Stimulated activated CD4-positive, alpha-beta T cell treated with anti-CD3 and anti-CD28 coated beads, Interleukin-4, amount 100 ng/mL, for 4 hours (primary cell): ENCODE data around the gene MAGEA6.

Experiments
- DNase-seq, 2 experiments: peaks; one replicate each; pipeline ENCODE4 v3.0.0-alpha.2; 2020

MAGEA6 gene

DNA sequence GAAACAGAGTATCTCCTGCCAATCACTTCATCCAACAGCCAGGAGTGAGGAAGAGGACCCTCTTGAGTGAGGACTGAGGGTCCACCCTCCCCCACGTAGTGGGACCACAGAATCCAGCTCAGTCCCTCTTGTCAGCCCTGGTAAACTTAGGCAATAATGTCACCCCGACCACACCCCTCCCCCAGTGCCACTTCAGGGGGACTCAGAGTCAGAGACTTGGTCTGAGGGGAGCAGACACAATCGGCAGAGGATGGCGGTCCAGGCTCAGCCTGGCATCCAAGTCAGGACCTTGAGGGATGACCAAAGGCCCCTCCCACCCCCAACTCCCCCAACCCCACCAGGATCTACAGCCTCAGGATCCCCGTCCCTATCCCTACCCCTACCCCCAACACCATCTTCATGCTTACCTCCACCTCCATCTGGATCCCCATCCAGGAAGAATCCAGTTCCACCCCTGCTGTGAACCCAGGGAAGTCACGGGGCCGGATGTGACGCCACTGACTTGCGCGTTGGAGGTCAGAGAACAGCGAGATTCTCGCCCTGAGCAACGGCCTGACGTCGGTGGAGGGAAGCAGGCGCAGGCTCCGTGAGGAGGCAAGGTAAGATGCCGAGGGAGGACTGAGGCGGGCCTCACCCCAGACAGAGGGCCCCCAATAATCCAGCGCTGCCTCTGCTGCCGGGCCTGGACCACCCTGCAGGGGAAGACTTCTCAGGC is 36.1 kb downstream of the MAGEA6 start, which contains the start of the genes CSAG1 and MAGEA12:
CSAG1 (minus strand) TSS at position 461 of the 715 bp plus-strand sequence. CDS start 1,261 bp downstream, outside the sequence.
MAGEA12 (plus strand) TSS at position 497 of the 715 bp plus-strand sequence. CDS start 2,405 bp downstream, outside the sequence.
- no peak for DNase-seq

DNA sequence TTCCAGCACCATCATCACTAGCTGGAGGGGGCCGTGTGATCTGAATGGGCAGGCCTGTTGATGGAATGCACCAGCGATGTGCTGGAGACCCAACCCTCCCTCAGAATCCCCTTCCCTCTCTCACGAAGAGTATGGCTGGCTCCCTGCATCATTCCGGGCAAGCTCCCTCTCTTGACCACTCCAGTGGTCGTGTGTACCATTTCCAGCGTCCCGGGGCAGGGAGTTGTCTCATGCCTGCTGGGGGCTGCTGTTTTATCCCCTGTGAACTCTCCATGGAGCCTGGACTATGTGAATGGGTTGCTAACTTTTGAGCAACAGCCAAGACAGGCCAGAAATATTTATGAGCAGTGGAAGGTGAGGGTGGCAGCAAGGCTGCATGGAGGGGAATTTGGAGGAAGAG is 44.1 kb downstream of the MAGEA6 start:
- no peak for DNase-seq
